NCI-H82 treated with DMSO at 0.1 percent for 48 hours (cell line): Measurements from ENCODE around the gene LCAT.
"Not testable (repeated sequence)": the region's sequence is repeated elsewhere in the genome, so short reads cannot be mapped to it uniquely, and the experiment has no call there.

Experiments
- DNase-seq: peaks from one replicate; lab custom pipeline; 2025; ENCODE audit not compliant: unreplicated experiment; lab: John Stamatoyannopoulos, UW

The LCAT gene

GRCh38 chr16:67933805-67934204, 10.1 kb downstream of the LCAT start:
- DNase-seq = no peak

- no peak for DNase-seq
Measured at GRCh38 chr16:67932462-67932840, 11.5 kb downstream of the LCAT start.

- DNase-seq = no peak
Measured at GRCh38 chr16:67931712-67932461, 12.0 kb downstream of the LCAT start, which contains the start of gene CTRL. TSS of gene CTRL (minus strand) at chr16:67931862. CDS start at chr16:67931852, 10 bp downstream.

- DNase-seq = no peak
Measured at GRCh38 chr16:67930678-67931211, 13.2 kb downstream of the LCAT start.

GRCh38 chr16:67930191-67930590, 13.7 kb downstream of the LCAT start:
- no peak for DNase-seq

GRCh38 chr16:67928561-67929364, 15.2 kb downstream of the LCAT start:
- peak; percentile 19 for DNase-seq

- no peak for DNase-seq
Measured at GRCh38 chr16:67928147-67928546, 15.8 kb downstream of the LCAT start.

GRCh38 chr16:67927131-67927941, 16.6 kb downstream of the LCAT start:
- DNase-seq = no peak

- DNase-seq = peak; percentile 7
Measured at GRCh38 chr16:67926181-67926750, 17.7 kb downstream of the LCAT start.

GRCh38 chr16:67924140-67924906, 19.6 kb downstream of the LCAT start:
- DNase-seq = no peak

GRCh38 chr16:67923414-67924116, 20.4 kb downstream of the LCAT start:
- no peak for DNase-seq

- no peak for DNase-seq
Measured at GRCh38 chr16:67922740-67923139, 21.2 kb downstream of the LCAT start.

GRCh38 chr16:67922221-67922620, 21.7 kb downstream of the LCAT start:
- no peak for DNase-seq

GRCh38 chr16:67919622-67920221, 24.2 kb downstream of the LCAT start:
- DNase-seq = no peak

- DNase-seq = no peak
Measured at GRCh38 chr16:67917852-67918236, 26.1 kb downstream of the LCAT start.

- DNase-seq = no peak
Measured at GRCh38 chr16:67917140-67917851, 26.6 kb downstream of the LCAT start.

GRCh38 chr16:67915831-67916723, 27.8 kb downstream of the LCAT start:
- DNase-seq = no peak

GRCh38 chr16:67915496-67915769, 28.5 kb downstream of the LCAT start:
- DNase-seq = not testable (repeated sequence)
